SU-DHL-6 (cell line): ENCODE measurements around the gene ROBO2.

Source experiments
- H2AFZ ChIP-seq: fragments of 200-600 bp; sonication (generic); 2 replicates; pipeline ENCODE4 v1.6.1; 2014; ENCODE audit warnings: low read depth, mild to moderate bottlenecking, moderate library complexity, mixed read lengths, antibody characterized with exemption, low read length; ENCODE audit not compliant: severe bottlenecking
- H3F3A ChIP-seq: fragments of 200-600 bp; shearing (Covaris generic); 2 replicates; pipeline ENCODE4 v1.6.0; 2016; ENCODE audit warnings: antibody characterized with exemption, mild to moderate bottlenecking; ENCODE audit not compliant: insufficient read depth
- H3K27ac ChIP-seq: fragments of 200-600 bp; sonication (generic); 2 replicates; pipeline ENCODE4 v1.5.1; 2016; ENCODE audit warnings: low read depth, mild to moderate bottlenecking, low read length, moderate library complexity, mixed read lengths
- H3K27me3 ChIP-seq: fragments of 200-600 bp; sonication (generic), shearing (Covaris generic); 2 replicates; pipeline ENCODE4 v1.6.0; 2014; ENCODE audit warnings: mild to moderate bottlenecking, low read length
- H3K36me3 ChIP-seq: fragments of 200-600 bp; sonication (generic); 2 replicates; pipeline ENCODE4 v1.6.1; 2014; ENCODE audit warnings: mild to moderate bottlenecking, low read length, mixed read lengths
- H3K4me2 ChIP-seq: fragments of 300-600, 200-600 bp; shearing (Covaris generic), sonication (generic); 2 replicates; pipeline ENCODE4 v1.6.0; 2014; ENCODE audit warnings: low read length, low read depth, mild to moderate bottlenecking; ENCODE audit not compliant: poor library complexity, severe bottlenecking
- H3K4me3 ChIP-seq: fragments of 200-600 bp; sonication (generic); 2 replicates; pipeline ENCODE4 v1.5.1; 2014; ENCODE audit warnings: antibody characterized with exemption, low read length, mild to moderate bottlenecking, mixed read lengths; ENCODE audit not compliant: insufficient read depth, poor library complexity, severe bottlenecking
- H3K79me2 ChIP-seq: fragments of 200-600 bp; sonication (generic); 2 replicates; pipeline ENCODE4 v1.6.1; 2014; ENCODE audit warnings: mild to moderate bottlenecking, low read length, moderate library complexity; ENCODE audit not compliant: insufficient read depth
- H3K9ac ChIP-seq: fragments of 200-600 bp; sonication (generic); 2 replicates; pipeline ENCODE4 v1.7.0; 2014; ENCODE audit warnings: mild to moderate bottlenecking, low read length
- H3K9me2 ChIP-seq: fragments of 200-600 bp; sonication (generic); replicated peaks from 2 replicates; pipeline ENCODE4 v1.6.1; 2014; ENCODE audit warnings: low read length; ENCODE audit not compliant: insufficient read depth
- H3K9me3 ChIP-seq: fragments of 200-600 bp; sonication (generic); 2 replicates; pipeline ENCODE4 v1.6.1; 2014; ENCODE audit warnings: low read length, mixed read lengths; ENCODE audit not compliant: insufficient read depth
- H4K20me1 ChIP-seq: fragments of 200-600 bp; sonication (generic); 2 replicates; pipeline ENCODE4 v1.6.1; 2014; ENCODE audit warnings: low read depth, mild to moderate bottlenecking, antibody characterized with exemption, low read length, moderate library complexity, mixed read lengths
- EZH2phosphoT487 ChIP-seq: fragments of 200-600 bp; sonication (generic), shearing (Covaris generic); conservative IDR thresholded peaks from 2 replicates; pipeline ENCODE4 v1.6.1; 2018; ENCODE audit warnings: mild to moderate bottlenecking, antibody characterized with exemption, low read length, moderate library complexity, mixed read lengths
- TF ChIP-seq, protein P1 (sequence below): fragments of 200-600 bp; sonication (generic); IDR thresholded peaks from one replicate; pipeline ENCODE4 v1.5.1; 2017; ENCODE audit warnings: antibody characterized with exemption, mild to moderate bottlenecking, low read length, moderate library complexity; ENCODE audit not compliant: insufficient read depth, poor library complexity, severe bottlenecking

The ROBO2 gene

DNA sequence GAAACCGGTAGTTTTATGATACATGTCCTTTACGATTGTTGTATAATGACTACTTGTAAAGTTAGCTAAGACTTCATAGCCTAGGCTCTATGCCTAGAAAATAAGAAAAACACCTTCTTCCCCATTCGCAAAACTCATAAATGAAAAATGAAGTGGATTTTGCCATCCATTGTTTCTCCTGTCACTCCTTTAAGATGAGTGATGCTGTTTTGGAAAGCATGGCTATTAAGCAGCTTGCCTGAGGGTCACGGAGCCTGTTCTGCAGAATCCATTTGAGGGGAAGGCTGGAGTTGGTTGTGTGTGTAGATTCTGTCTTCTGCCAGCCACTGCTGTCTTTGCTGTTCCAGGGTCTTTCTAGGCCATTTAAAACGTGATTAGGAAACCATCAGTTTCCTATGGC, 31.5 kb downstream of the ROBO2 start:
- Histone ChIP-seq H3K79me2 (no peaks in the 10 kb centered on the region), H3K36me3 (no peaks in the 10 kb centered on the region), H2AFZ (no peak overlapping the region), H3K27me3 (no peaks in the 10 kb centered on the region), H3K9me3 (no peaks in the 10 kb centered on the region), H3K4me2 (no peak overlapping the region), H3K9ac (no peak overlapping the region), H3F3A (no peaks in the 10 kb centered on the region), H3K9me2 (no peaks in the 10 kb centered on the region), H3K4me3 (no peak overlapping the region), H3K27ac (no peak overlapping the region), H4K20me1 (no peaks in the 10 kb centered on the region)
- TF ChIP-seq, protein P1, sequence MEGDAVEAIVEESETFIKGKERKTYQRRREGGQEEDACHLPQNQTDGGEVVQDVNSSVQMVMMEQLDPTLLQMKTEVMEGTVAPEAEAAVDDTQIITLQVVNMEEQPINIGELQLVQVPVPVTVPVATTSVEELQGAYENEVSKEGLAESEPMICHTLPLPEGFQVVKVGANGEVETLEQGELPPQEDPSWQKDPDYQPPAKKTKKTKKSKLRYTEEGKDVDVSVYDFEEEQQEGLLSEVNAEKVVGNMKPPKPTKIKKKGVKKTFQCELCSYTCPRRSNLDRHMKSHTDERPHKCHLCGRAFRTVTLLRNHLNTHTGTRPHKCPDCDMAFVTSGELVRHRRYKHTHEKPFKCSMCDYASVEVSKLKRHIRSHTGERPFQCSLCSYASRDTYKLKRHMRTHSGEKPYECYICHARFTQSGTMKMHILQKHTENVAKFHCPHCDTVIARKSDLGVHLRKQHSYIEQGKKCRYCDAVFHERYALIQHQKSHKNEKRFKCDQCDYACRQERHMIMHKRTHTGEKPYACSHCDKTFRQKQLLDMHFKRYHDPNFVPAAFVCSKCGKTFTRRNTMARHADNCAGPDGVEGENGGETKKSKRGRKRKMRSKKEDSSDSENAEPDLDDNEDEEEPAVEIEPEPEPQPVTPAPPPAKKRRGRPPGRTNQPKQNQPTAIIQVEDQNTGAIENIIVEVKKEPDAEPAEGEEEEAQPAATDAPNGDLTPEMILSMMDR: no peak
- no peak for TF ChIP-seq EZH2phosphoT487

- Histone ChIP-seq H3K27ac (no peak overlapping the region), H2AFZ (no peak overlapping the region), H4K20me1 (no peaks in the 10 kb centered on the region), H3K9me3 (no peaks in the 10 kb centered on the region), H3K36me3 (no peaks in the 10 kb centered on the region), H3K27me3 (no peaks in the 10 kb centered on the region), H3K79me2 (no peaks in the 10 kb centered on the region), H3K4me3 (no peak overlapping the region), H3K4me2 (no peak overlapping the region), H3F3A (no peaks in the 10 kb centered on the region), H3K9me2 (no peaks in the 10 kb centered on the region), H3K9ac (no peak overlapping the region)
- TF ChIP-seq, protein P1: no peak
- TF ChIP-seq EZH2phosphoT487: no peak
Observed at GRCh38 chr3:77071809-77072208, 31.9 kb downstream of the ROBO2 start.

- H3K9me2 ChIP-seq: no peaks in the 10 kb centered on the region
- H2AFZ ChIP-seq: no peak overlapping the region
- H3K4me2 ChIP-seq: no peak overlapping the region
- no peaks in the 10 kb centered on the region for H3K9me3 ChIP-seq
- H3F3A ChIP-seq: no peaks in the 10 kb centered on the region
- no peaks in the 10 kb centered on the region for H3K79me2 ChIP-seq
- no peaks in the 10 kb centered on the region for H3K36me3 ChIP-seq
- H3K9ac ChIP-seq: no peak overlapping the region
- H4K20me1 ChIP-seq: no peaks in the 10 kb centered on the region
- no peak overlapping the region for H3K27ac ChIP-seq
- TF ChIP-seq EZH2phosphoT487: no peak
- H3K4me3 ChIP-seq: no peak overlapping the region
- no peaks in the 10 kb centered on the region for H3K27me3 ChIP-seq
Observed at GRCh38 chr3:77072232-77072631, 32.3 kb downstream of the ROBO2 start.

GRCh38 chr3:77078279-77078678, 38.4 kb downstream of the ROBO2 start:
- Histone ChIP-seq H4K20me1 (no peaks in the 10 kb centered on the region), H3K27me3 (no peaks in the 10 kb centered on the region), H3K9me2 (no peaks in the 10 kb centered on the region), H3K9ac (no peak overlapping the region), H3K4me2 (no peak overlapping the region), H3K36me3 (no peaks in the 10 kb centered on the region), H3K9me3 (no peaks in the 10 kb centered on the region), H3F3A (no peaks in the 10 kb centered on the region), H3K79me2 (no peaks in the 10 kb centered on the region), H2AFZ (no peak overlapping the region), H3K27ac (no peak overlapping the region), H3K4me3 (no peak overlapping the region)
- TF ChIP-seq EZH2phosphoT487: no peak
- TF ChIP-seq, protein P1: no peak
